HG02981 (cell line): Measurements from ENCODE around the gene FGF14.

ENCODE experiments used
- ATAC-seq: cut with Tn5 transposase; IDR thresholded peaks from one replicate; pipeline ENCODE4 v1.9.1; 2021; ENCODE audit warnings: mild to moderate bottlenecking, moderate library complexity; ENCODE audit not compliant: unreplicated experiment

FGF14 gene

GRCh38 chr13:102002287-102002686 is 399.6 kb downstream of the FGF14 start:
- ATAC-seq, result no peak

GRCh38 chr13:102000764-102001163 is 401.1 kb downstream of the FGF14 start:
- ATAC-seq, result no peak

- ATAC-seq, result no peak
Observed at GRCh38 chr13:101998129-101998528, 403.7 kb downstream of the FGF14 start.

- no peak for ATAC-seq
Observed at GRCh38 chr13:101996954-101997353, 404.9 kb downstream of the FGF14 start.

GRCh38 chr13:101989798-101990350 is 412.0 kb downstream of the FGF14 start:
- ATAC-seq, result no peak

GRCh38 chr13:101988140-101988539 is 413.7 kb downstream of the FGF14 start:
- ATAC-seq, result no peak

- no peak for ATAC-seq
Observed at GRCh38 chr13:101986316-101986715, 415.5 kb downstream of the FGF14 start.

GRCh38 chr13:101985321-101985720 is 416.5 kb downstream of the FGF14 start:
- ATAC-seq, result no peak

- ATAC-seq, result no peak
Observed at GRCh38 chr13:101982903-101983302, 418.9 kb downstream of the FGF14 start.

GRCh38 chr13:101979825-101980224 is 422.0 kb downstream of the FGF14 start:
- ATAC-seq, result no peak

GRCh38 chr13:101978552-101979315 is 423.1 kb downstream of the FGF14 start:
- no peak for ATAC-seq

GRCh38 chr13:101977475-101977874 is 424.4 kb downstream of the FGF14 start:
- ATAC-seq, result no peak

GRCh38 chr13:101972191-101972590 is 429.7 kb downstream of the FGF14 start:
- no peak for ATAC-seq

GRCh38 chr13:101970341-101970740 is 431.5 kb downstream of the FGF14 start:
- no peak for ATAC-seq

GRCh38 chr13:101967781-101968180 is 434.1 kb downstream of the FGF14 start:
- ATAC-seq, result no peak

GRCh38 chr13:101967216-101967615 is 434.6 kb downstream of the FGF14 start:
- no peak for ATAC-seq

- no peak for ATAC-seq
Observed at GRCh38 chr13:101965096-101965495, 436.8 kb downstream of the FGF14 start.

- ATAC-seq, result no peak
Observed at GRCh38 chr13:101959016-101959415, 442.8 kb downstream of the FGF14 start.

GRCh38 chr13:101955764-101956163 is 446.1 kb downstream of the FGF14 start:
- ATAC-seq, result no peak

GRCh38 chr13:101951114-101951513 is 450.7 kb downstream of the FGF14 start:
- ATAC-seq, result no peak

GRCh38 chr13:101949681-101950080 is 452.2 kb downstream of the FGF14 start:
- no peak for ATAC-seq

- ATAC-seq, result no peak
Observed at GRCh38 chr13:101946401-101946800, 455.4 kb downstream of the FGF14 start.

GRCh38 chr13:101945435-101945834 is 456.4 kb downstream of the FGF14 start:
- no peak for ATAC-seq
